Urinary bladder (tissue), 4 donors: Measurements from ENCODE around the gene DEDD. TPM values are rescaled to one million over a fixed set of nuclear protein-coding genes. Genes with fewer than 3 reads are reported as not detected.

ENCODE experiments used
- DNase-seq: peaks from one replicate; pipeline ENCODE4 v3.0.0-alpha.2; 2015; ENCODE audit errors: extremely low spot score
- H3K27ac ChIP-seq: one replicate; pipeline ENCODE4 v1.5.1; 2013; ENCODE audit warnings: low read depth, mild to moderate bottlenecking, moderate library complexity
- H3K36me3 ChIP-seq: one replicate; pipeline ENCODE4 v1.6.1; 2013; ENCODE audit warnings: mild to moderate bottlenecking, moderate library complexity; ENCODE audit not compliant: insufficient read depth
- H3K4me1 ChIP-seq: one replicate; pipeline ENCODE4 v1.6.1; 2013; ENCODE audit warnings: mild to moderate bottlenecking, moderate library complexity; ENCODE audit not compliant: insufficient read depth
- H3K4me3 ChIP-seq: one replicate; pipeline ENCODE4 v1.5.1; 2013; ENCODE audit warnings: low read depth, low read length
- WGBS: extraction: QIAGEN DNeasy Blood & Tissue Kit; methylation state at CpG from one replicate; pipeline ENCODE4 v1.1.7; 2013; 5-methylcytosine and 5-hydroxymethylcytosine counted together
- polyA plus RNA-seq: library from polyadenylated mRNA; stranded (reverse); fragments of 200-250 nt; gene quantifications from one replicate; pipeline ENCODE4 v1.2.3, GENCODE V29; 2013
- total RNA-seq: library from RNA; depleted of rRNA; stranded (reverse); fragments of >200 nt; gene quantifications from one replicate; pipeline ENCODE4 v1.2.3, GENCODE V29; 2014
- donor health status: healthy with polysubstance abuse.
- donor health status: healthy.

Gene DEDD
- total and polyA plus RNA-seq, 2 donors = 16.9 to 43.0 TPM

GRCh38 chr1:161171696-161172095 lies 39.2 kb upstream of the DEDD start:
- Histone ChIP-seq H3K4me1 (no peaks in the 10 kb centered on the region), H3K36me3 (peaks cover 5% of the 10 kb centered on the region), H3K27ac (no peak overlapping the region), H3K4me3 (no peak overlapping the region)
- DNase-seq = no peak
- 86% methylated on average over 12 of the region's 12 CpGs for WGBS

GRCh38 chr1:161171191-161171590 lies 38.7 kb upstream of the DEDD start:
- Histone ChIP-seq H3K36me3 (peaks cover 5% of the 10 kb centered on the region), H3K4me1 (no peaks in the 10 kb centered on the region), H3K27ac (no peak overlapping the region), H3K4me3 (no peak overlapping the region)
- 55% methylated on average over 5 of the region's 5 CpGs for WGBS
- no peak for DNase-seq

GRCh38 chr1:161168906-161169305 lies 36.4 kb upstream of the DEDD start:
- Histone ChIP-seq H3K36me3 (peaks cover 5% of the 10 kb centered on the region), H3K4me3 (no peak overlapping the region), H3K4me1 (no peaks in the 10 kb centered on the region), H3K27ac (no peak overlapping the region)
- 93% methylated on average over 9 of the region's 9 CpGs for WGBS
- no peak for DNase-seq

GRCh38 chr1:161166669-161167548 lies 34.4 kb upstream of the DEDD start:
- peaks cover 4% of the 10 kb centered on the region for H3K36me3 ChIP-seq
- H3K4me3 ChIP-seq = peak overlapping the region; percentile 60
- WGBS = 6% methylated on average over 33 of the region's 33 CpGs
- DNase-seq = no peak
- H3K4me1 ChIP-seq = no peaks in the 10 kb centered on the region
- H3K27ac ChIP-seq = peak overlapping the region; percentile 47

GRCh38 chr1:161165742-161166668 lies 33.5 kb upstream of the DEDD start, which contains the start of gene PPOX:
PPOX (plus strand) TSS chr1:161166426; CDS start chr1:161166848, 422 bp downstream.
- no peaks in the 10 kb centered on the region for H3K4me1 ChIP-seq
- H3K36me3 ChIP-seq = no peaks in the 10 kb centered on the region
- peak within 1 kb of the TSS; percentile 60 for H3K4me3 ChIP-seq
- under 1% methylated on average over 54 of the region's 54 CpGs for WGBS
- peak within 1 kb of the TSS; percentile 89 for H3K27ac ChIP-seq
- DNase-seq = peak; percentile 99

GRCh38 chr1:161164901-161165610 lies 32.6 kb upstream of the DEDD start:
- Histone ChIP-seq H3K27ac (peak overlapping the region; percentile 89), H3K4me3 (no peak overlapping the region), H3K36me3 (no peaks in the 10 kb centered on the region), H3K4me1 (no peaks in the 10 kb centered on the region)
- 64% methylated on average over 14 of the region's 14 CpGs for WGBS
- DNase-seq = no peak

- Histone ChIP-seq H3K4me3 (no peak overlapping the region), H3K4me1 (no peaks in the 10 kb centered on the region), H3K36me3 (no peaks in the 10 kb centered on the region), H3K27ac (no peak overlapping the region)
- WGBS = 93% methylated on average over 5 of the region's 5 CpGs
- no peak for DNase-seq
These were observed 31.3 kb upstream of the DEDD start for GRCh38 chr1:161163793-161164192.

GRCh38 chr1:161162806-161163205 lies 30.3 kb upstream of the DEDD start:
- Histone ChIP-seq H3K27ac (no peak overlapping the region), H3K4me3 (no peak overlapping the region), H3K4me1 (no peaks in the 10 kb centered on the region), H3K36me3 (no peaks in the 10 kb centered on the region)
- WGBS = 94% methylated on average over 10 of the region's 10 CpGs
- DNase-seq = no peak

GRCh38 chr1:161162052-161162451 lies 29.6 kb upstream of the DEDD start:
- H3K27ac ChIP-seq = no peak overlapping the region
- no peak for DNase-seq
- WGBS = 82% methylated on average over 7 of the region's 7 CpGs
- H3K36me3 ChIP-seq = no peaks in the 10 kb centered on the region
- H3K4me3 ChIP-seq = no peak overlapping the region
- no peaks in the 10 kb centered on the region for H3K4me1 ChIP-seq

- Histone ChIP-seq H3K27ac (no peak overlapping the region), H3K4me1 (no peaks in the 10 kb centered on the region)
- WGBS = 87% methylated on average over 5 of the region's 5 CpGs
These were observed 29.2 kb upstream of the DEDD start for GRCh38 chr1:161161652-161162051.

GRCh38 chr1:161160671-161161145 lies 28.2 kb upstream of the DEDD start:
- H3K27ac ChIP-seq = no peak overlapping the region
- no peak for DNase-seq
- no peaks in the 10 kb centered on the region for H3K36me3 ChIP-seq
- no peaks in the 10 kb centered on the region for H3K4me1 ChIP-seq
- 92% methylated on average over 22 of the region's 22 CpGs for WGBS
- H3K4me3 ChIP-seq = no peak overlapping the region

More at GRCh38 chr1:161161652-161162051, 29.2 kb upstream of the DEDD start:
- Histone ChIP-seq H3K4me3 (no peak overlapping the region), H3K36me3 (no peaks in the 10 kb centered on the region)
- no peak for DNase-seq

- Histone ChIP-seq H3K27ac (peak overlapping the region; percentile 61), H3K36me3 (no peaks in the 10 kb centered on the region), H3K4me3 (peak overlapping the region; percentile 94), H3K4me1 (no peaks in the 10 kb centered on the region)
- WGBS = 4% methylated on average over 11 of the region's 11 CpGs
- no peak for DNase-seq
These were observed 27.4 kb upstream of the DEDD start for GRCh38 chr1:161159913-161160243.
